Measurements from ENCODE around the gene WWOX.

Gene WWOX

GRCh38 chr16:79172976-79173500 lies 1073.6 kb downstream of the WWOX start:
- TF ChIP-seq CTCF (IDR thresholded peaks at IDR 0.05; ENCODE audit: control insufficient read depth, insufficient read depth, low read depth, low read length, missing control alignments) = no peak
- no peak overlapping the region for H3K4me3 ChIP-seq (ENCODE audit: control insufficient read depth, low read depth, low read length)
- DNase-seq (ENCODE audit: low read depth) = no peak

- no peak for TF ChIP-seq CTCF (IDR thresholded peaks at IDR 0.05; ENCODE audit: control insufficient read depth, insufficient read depth, low read depth, low read length, missing control alignments)
- H3K4me3 ChIP-seq (ENCODE audit: control insufficient read depth, low read depth, low read length) = no peak overlapping the region
- no peak for DNase-seq (ENCODE audit: low read depth)
Observed at GRCh38 chr16:79173919-79174318, 1074.5 kb downstream of the WWOX start.

- TF ChIP-seq CTCF (IDR thresholded peaks at IDR 0.05; ENCODE audit: control insufficient read depth, insufficient read depth, low read depth, low read length, missing control alignments) = no peak
- H3K4me3 ChIP-seq (ENCODE audit: control insufficient read depth, low read depth, low read length) = no peak overlapping the region
- no peak for DNase-seq (ENCODE audit: low read depth)
Observed at GRCh38 chr16:79175286-79176057, 1076.0 kb downstream of the WWOX start.

GRCh38 chr16:79177018-79177417 lies 1077.6 kb downstream of the WWOX start:
- no peak for DNase-seq (ENCODE audit: low read depth)
- TF ChIP-seq CTCF (IDR thresholded peaks at IDR 0.05; ENCODE audit: control insufficient read depth, insufficient read depth, low read depth, low read length, missing control alignments) = no peak
- no peak overlapping the region for H3K4me3 ChIP-seq (ENCODE audit: control insufficient read depth, low read depth, low read length)

GRCh38 chr16:79181419-79181818 lies 1082.0 kb downstream of the WWOX start:
- no peak overlapping the region for H3K4me3 ChIP-seq (ENCODE audit: control insufficient read depth, low read depth, low read length)
- no peak for DNase-seq (ENCODE audit: low read depth)
- no peak for TF ChIP-seq CTCF (IDR thresholded peaks at IDR 0.05; ENCODE audit: control insufficient read depth, insufficient read depth, low read depth, low read length, missing control alignments)

- DNase-seq (ENCODE audit: low read depth) = no peak
- no peak overlapping the region for H3K4me3 ChIP-seq (ENCODE audit: control insufficient read depth, low read depth, low read length)
- no peak for TF ChIP-seq CTCF (IDR thresholded peaks at IDR 0.05; ENCODE audit: control insufficient read depth, insufficient read depth, low read depth, low read length, missing control alignments)
Observed at GRCh38 chr16:79182616-79183015, 1083.2 kb downstream of the WWOX start.
